Memory B cell (primary cell): Measurements from ENCODE around the gene PCDHGB3.
"Not testable (repeated sequence)": the region's sequence is repeated elsewhere in the genome, so short reads cannot be mapped to it uniquely, and the experiment has no call there.

Experiments
- ATAC-seq: fragments of 150-1000 bp; cut with Tn5 transposase; 2 replicates; pipeline ENCODE4 v1.10.0; 2021; ENCODE audit warnings: low read depth, mild to moderate bottlenecking, moderate library complexity
- DNase-seq, 2 donors: peaks; one replicate each; pipeline ENCODE4 v3.0.0; 2022; ENCODE audit warnings: low spot score in 2 of 2
- H3K27ac Mint-ChIP-seq: one replicate; pipeline ENCODE4 v1.8.0; 2022; ENCODE audit warnings: mild to moderate bottlenecking, moderate library complexity, mixed read lengths
- H3K27me3 Mint-ChIP-seq: one replicate; pipeline ENCODE4 v1.8.0; 2022; ENCODE audit warnings: mixed read lengths
- H3K36me3 Mint-ChIP-seq: one replicate; pipeline ENCODE4 v1.8.0; 2022; ENCODE audit warnings: mild to moderate bottlenecking, mixed read lengths
- H3K4me1 Mint-ChIP-seq: one replicate; pipeline ENCODE4 v1.8.0; 2022; ENCODE audit warnings: mixed read lengths
- H3K4me3 Mint-ChIP-seq: one replicate; pipeline ENCODE4 v1.8.0; 2022; ENCODE audit warnings: mild to moderate bottlenecking, moderate library complexity, mixed read lengths
- H3K9me3 Mint-ChIP-seq: one replicate; pipeline ENCODE4 v1.8.0; 2022; ENCODE audit warnings: mixed read lengths

PCDHGB3 gene

DNA sequence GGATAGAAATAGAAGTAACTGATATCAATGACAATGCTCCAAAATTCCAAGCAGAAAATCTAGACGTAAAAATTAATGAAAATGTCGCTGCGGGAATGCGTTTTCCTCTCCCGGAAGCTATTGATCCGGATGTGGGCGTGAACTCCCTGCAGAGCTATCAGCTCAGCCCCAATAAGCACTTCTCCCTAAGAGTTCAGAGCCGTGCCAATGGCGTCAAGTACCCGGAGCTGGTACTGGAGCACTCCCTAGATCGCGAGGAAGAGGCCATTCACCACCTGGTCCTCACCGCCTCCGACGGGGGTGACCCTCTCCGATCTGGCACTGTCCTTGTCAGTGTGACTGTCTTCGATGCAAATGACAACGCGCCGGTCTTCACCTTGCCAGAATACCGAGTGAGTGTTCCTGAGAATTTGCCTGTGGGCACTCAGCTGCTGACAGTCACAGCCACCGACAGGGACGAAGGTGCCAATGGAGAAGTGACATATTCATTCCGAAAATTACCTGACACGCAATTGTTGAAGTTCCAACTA, 43.6 kb downstream of the PCDHGB3 start:
- Mint-ChIP-seq H3K4me1 (peaks cover 8% of the 10 kb centered on the region), H3K9me3 (peaks cover 12% of the 10 kb centered on the region), H3K4me3 (peak overlapping the region; percentile 86), H3K36me3 (peaks cover 9% of the 10 kb centered on the region), H3K27ac (no peak overlapping the region), H3K27me3 (peaks cover 29% of the 10 kb centered on the region)
- ATAC-seq (no peak), DNase-seq (no peak)

DNA sequence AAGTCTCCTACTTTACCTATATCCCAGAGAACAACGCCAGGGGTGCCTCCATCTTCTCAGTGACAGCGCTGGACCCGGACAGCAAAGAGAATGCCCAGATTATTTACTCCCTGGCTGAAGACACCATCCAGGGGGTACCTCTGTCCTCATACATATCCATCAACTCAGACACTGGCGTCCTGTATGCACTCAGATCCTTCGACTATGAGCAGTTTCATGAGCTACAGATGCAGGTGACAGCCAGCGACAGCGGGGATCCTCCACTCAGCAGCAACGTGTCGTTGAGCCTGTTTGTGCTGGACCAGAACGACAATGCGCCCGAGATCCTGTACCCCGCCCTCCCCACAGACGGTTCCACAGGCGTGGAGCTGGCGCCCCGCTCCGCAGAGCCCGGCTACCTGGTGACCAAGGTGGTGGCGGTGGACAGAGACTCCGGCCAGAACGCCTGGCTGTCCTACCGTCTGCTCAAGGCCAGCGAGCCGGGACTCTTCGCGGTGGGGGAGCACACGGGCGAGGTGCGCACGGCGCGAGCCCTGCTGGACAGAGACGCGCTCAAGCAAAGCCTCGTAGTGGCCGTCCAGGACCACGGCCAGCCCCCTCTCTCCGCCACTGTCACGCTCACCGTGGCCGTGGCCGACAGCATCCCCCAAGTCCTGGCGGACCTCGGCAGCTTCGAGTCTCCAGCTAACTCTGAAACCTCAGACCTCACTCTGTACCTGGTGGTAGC, 44.7 kb downstream of the PCDHGB3 start:
- Mint-ChIP-seq H3K27me3 (peaks cover 26% of the 10 kb centered on the region), H3K9me3 (peaks cover 12% of the 10 kb centered on the region), H3K27ac (peak overlapping the region; percentile 16)
- H3K36me3 Mint-ChIP-seq, H3K4me3 Mint-ChIP-seq, ATAC-seq, H3K4me1 Mint-ChIP-seq, DNase-seq: not testable (repeated sequence)

DNA sequence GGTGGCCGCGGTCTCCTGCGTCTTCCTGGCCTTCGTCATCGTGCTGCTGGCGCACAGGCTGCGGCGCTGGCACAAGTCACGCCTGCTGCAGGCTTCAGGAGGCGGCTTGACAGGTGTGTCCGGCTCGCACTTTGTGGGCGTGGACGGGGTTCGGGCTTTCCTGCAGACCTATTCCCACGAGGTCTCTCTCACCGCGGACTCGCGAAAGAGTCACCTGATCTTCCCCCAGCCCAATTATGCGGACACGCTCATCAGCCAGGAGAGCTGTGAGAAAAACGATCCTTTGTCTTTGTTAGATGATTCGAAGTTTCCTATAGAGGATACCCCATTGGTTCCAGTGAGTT, 45.2 kb downstream of the PCDHGB3 start:
- not testable (repeated sequence) for H3K36me3 Mint-ChIP-seq, H3K27ac Mint-ChIP-seq, H3K4me1 Mint-ChIP-seq, DNase-seq
- Mint-ChIP-seq H3K4me3 (peak overlapping the region; percentile 12), H3K27me3 (peaks cover 25% of the 10 kb centered on the region), H3K9me3 (peaks cover 11% of the 10 kb centered on the region)
- peak; percentile 19 for ATAC-seq

DNA sequence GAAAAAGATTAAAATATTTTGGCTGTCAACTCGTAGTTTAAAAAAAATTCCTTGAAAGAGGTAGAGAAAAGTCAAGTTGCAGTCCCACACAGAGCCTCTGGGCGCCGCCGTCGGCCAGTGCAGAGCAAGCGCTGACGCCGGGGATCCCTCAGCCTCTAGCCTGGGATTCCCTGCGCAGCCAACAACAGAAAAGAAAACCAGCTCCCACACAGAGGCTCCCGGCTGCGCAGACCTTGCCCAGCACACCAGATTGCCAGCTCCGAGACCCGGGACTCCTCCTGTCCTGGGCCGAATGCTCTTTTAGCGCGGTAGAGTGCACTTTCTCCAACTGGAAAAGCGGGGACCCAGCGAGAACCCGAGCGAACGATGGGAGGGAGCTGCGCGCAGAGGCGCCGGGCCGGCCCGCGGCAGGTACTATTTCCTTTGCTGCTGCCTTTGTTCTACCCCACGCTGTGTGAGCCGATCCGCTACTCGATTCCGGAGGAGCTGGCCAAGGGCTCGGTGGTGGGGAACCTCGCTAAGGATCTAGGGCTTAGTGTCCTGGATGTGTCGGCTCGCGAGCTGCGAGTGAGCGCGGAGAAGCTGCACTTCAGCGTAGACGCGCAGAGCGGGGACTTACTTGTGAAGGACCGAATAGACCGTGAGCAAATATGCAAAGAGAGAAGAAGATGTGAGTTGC, 47.6 kb downstream of the PCDHGB3 start, which contains the start of gene PCDHGB7:
TSS of gene PCDHGB7 (plus strand) at position 184 of the 679 bp plus-strand sequence. CDS start at position 367, 183 bp downstream.
- Mint-ChIP-seq H3K4me3 (peak within 1 kb of the TSS; percentile 74), H3K27ac (peak within 1 kb of the TSS; percentile 45), H3K9me3 (peaks cover 12% of the 10 kb centered on the region), H3K4me1 (peaks cover 11% of the 10 kb centered on the region), H3K27me3 (peaks cover 21% of the 10 kb centered on the region)
- not testable (repeated sequence) for H3K36me3 Mint-ChIP-seq, DNase-seq
- peak; percentile 55 for ATAC-seq

DNA sequence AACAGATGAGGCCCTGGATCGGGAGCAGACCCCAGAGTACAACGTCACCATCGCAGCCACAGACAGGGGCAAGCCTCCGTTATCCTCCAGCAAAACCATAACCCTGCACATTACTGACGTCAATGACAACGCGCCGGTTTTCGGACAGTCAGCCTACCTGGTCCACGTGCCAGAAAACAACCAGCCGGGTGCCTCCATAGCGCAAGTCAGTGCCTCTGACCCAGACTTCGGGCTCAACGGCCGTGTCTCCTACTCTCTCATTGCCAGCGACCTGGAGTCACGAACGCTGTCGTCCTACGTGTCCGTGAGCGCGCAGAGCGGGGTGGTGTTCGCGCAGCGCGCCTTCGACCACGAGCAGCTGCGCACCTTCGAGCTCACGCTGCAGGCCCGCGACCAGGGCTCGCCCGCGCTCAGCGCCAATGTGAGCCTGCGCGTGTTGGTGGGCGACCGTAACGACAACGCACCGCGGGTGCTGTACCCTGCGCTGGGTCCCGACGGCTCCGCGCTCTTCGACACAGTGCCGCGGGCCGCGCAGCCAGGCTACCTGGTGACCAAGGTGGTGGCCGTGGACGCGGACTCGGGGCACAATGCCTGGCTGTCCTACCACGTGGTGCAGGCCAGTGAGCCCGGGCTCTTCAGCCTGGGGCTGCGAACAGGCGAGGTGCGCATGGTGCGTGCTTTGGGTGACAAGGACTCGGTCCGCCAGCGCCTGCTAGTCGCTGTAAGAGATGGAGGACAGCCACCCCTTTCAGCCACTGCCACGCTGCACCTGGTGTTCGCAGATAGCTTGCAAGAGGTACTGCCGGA, 49.2 kb downstream of the PCDHGB3 start:
- DNase-seq, result no peak
- Mint-ChIP-seq H3K27me3 (peaks cover 19% of the 10 kb centered on the region), H3K36me3 (peaks cover 5% of the 10 kb centered on the region), H3K27ac (no peak overlapping the region), H3K4me1 (peaks cover 4% of the 10 kb centered on the region), H3K4me3 (no peak overlapping the region), H3K9me3 (peaks cover 15% of the 10 kb centered on the region)
- no peak for ATAC-seq

DNA sequence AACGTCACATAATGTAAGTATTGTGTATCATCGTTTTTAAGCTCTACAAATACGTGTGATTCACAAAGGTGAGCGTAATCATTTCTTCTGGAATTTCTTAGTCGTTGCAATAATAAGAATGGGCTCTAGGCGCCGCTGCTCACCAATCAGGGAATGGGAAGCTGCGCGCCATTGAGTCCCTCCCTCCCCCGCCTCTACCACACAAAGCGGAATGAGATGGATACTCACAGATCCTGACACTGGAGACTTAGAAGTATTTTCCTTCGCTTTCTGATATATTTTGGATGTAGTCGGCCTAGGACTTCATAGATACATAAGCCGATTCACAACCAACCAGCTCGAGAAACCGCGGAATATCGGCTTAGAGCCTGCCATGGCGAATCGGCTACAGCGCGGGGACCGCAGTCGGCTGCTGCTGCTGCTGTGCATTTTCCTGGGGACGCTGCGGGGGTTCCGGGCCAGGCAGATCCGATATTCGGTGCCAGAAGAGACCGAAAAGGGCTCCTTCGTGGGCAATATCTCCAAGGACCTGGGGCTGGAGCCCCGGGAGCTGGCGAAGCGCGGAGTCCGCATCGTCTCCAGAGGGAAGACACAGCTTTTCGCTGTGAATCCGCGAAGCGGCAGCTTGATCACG, 50.9 kb downstream of the PCDHGB3 start, which contains the start of gene PCDHGA11:
TSS of gene PCDHGA11 (plus strand) at position 197 of the 634 bp plus-strand sequence. CDS start at position 374, 177 bp downstream.
- DNase-seq (no peak), ATAC-seq (peak; percentile 37)
- peaks cover 15% of the 10 kb centered on the region for H3K9me3 Mint-ChIP-seq
- H3K4me1 Mint-ChIP-seq, result peaks cover 4% of the 10 kb centered on the region
- H3K4me3 Mint-ChIP-seq, result peak within 1 kb of the TSS; percentile 80
- H3K36me3 Mint-ChIP-seq, result peaks cover 5% of the 10 kb centered on the region
- peak within 1 kb of the TSS; percentile 72 for H3K27ac Mint-ChIP-seq
- peaks cover 15% of the 10 kb centered on the region for H3K27me3 Mint-ChIP-seq

DNA sequence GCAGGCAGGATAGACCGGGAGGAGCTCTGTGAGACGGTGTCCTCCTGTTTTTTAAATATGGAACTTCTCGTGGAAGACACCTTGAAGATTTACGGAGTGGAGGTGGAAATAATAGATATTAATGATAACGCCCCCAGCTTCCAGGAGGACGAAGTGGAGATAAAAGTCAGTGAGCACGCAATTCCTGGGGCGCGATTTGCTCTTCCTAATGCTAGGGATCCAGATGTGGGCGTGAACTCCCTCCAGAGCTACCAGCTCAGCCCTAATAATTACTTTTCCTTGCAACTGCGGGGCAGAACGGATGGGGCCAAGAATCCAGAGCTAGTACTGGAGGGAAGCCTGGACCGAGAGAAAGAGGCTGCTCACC, 51.4 kb downstream of the PCDHGB3 start:
- no peak for DNase-seq
- Mint-ChIP-seq H3K4me1 (peaks cover 4% of the 10 kb centered on the region), H3K27me3 (peaks cover 14% of the 10 kb centered on the region), H3K36me3 (peaks cover 5% of the 10 kb centered on the region), H3K27ac (peak overlapping the region; percentile 72), H3K9me3 (peaks cover 15% of the 10 kb centered on the region), H3K4me3 (peak overlapping the region; percentile 80)
- ATAC-seq, result no peak
